ENCODE measurements around the gene ISCA1. TPM values are rescaled to one million over a fixed set of nuclear protein-coding genes. Genes with fewer than 3 reads are reported as not detected.

The ISCA1 gene
- total and polyA plus RNA-seq, 2 experiments from 2014 or later = 34.2 to 57.1 TPM

DNA sequence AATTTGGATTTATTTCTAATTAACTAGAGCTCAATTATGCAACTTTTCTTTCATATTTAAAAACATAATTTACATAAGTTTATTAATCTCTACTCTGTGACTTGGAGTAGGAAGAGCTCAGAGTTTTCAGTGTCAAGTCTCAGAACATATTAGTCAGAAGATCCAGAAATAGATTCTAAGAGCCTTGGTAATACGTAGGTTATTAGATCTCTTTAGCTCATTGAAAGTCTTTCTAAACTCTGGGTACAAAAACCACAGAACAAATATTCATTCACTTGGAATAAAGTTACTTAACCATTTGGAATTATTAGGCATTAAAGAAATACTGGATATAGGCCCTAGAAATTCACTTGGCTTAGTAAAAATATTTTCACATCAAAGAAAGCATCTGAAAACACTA is 26.3 kb upstream of the ISCA1 start:
- H4K20me1 ChIP-seq (ENCODE audit: insufficient read depth, poor library complexity, severe bottlenecking) = no peaks in the 10 kb centered on the region
- no peak overlapping the region for H3K4me3 ChIP-seq
- no peaks in the 10 kb centered on the region for H3K4me1 ChIP-seq (ENCODE audit: insufficient read depth)
- no peak overlapping the region for H3K27ac ChIP-seq
- H3K36me3 ChIP-seq (replicated peaks; ENCODE audit: insufficient read depth, low read depth) = peaks cover 10% of the 10 kb centered on the region
- no peak overlapping the region for H3K4me2 ChIP-seq
- no peak for DNase-seq (ENCODE audit: low spot score)
- H2AFZ ChIP-seq = no peak overlapping the region
- no peaks in the 10 kb centered on the region for H3K9me3 ChIP-seq (ENCODE audit: low read depth)
- H3K9me2 ChIP-seq (replicated peaks; ENCODE audit: insufficient read depth) = no peaks in the 10 kb centered on the region
- H3K27me3 ChIP-seq = no peaks in the 10 kb centered on the region
- WGBS (ENCODE audit: low lambda C conversion rate, missing lambda C conversion rate) = 95% methylated on average over 1 of the region's 1 CpG
- TF ChIP-seq, protein P1, sequence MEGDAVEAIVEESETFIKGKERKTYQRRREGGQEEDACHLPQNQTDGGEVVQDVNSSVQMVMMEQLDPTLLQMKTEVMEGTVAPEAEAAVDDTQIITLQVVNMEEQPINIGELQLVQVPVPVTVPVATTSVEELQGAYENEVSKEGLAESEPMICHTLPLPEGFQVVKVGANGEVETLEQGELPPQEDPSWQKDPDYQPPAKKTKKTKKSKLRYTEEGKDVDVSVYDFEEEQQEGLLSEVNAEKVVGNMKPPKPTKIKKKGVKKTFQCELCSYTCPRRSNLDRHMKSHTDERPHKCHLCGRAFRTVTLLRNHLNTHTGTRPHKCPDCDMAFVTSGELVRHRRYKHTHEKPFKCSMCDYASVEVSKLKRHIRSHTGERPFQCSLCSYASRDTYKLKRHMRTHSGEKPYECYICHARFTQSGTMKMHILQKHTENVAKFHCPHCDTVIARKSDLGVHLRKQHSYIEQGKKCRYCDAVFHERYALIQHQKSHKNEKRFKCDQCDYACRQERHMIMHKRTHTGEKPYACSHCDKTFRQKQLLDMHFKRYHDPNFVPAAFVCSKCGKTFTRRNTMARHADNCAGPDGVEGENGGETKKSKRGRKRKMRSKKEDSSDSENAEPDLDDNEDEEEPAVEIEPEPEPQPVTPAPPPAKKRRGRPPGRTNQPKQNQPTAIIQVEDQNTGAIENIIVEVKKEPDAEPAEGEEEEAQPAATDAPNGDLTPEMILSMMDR (IDR thresholded peaks at IDR 0.05; ENCODE audit: poor library complexity) = no peak
- TF ChIP-seq EZH2phosphoT487 (IDR thresholded peaks at IDR 0.05; ENCODE audit: low read depth, severe bottlenecking, unreplicated experiment) (no peak), EZH2 (IDR thresholded peaks at IDR 0.05; ENCODE audit: borderline replicate concordance) (no peak)
- no peaks in the 10 kb centered on the region for H3K79me2 ChIP-seq

DNA sequence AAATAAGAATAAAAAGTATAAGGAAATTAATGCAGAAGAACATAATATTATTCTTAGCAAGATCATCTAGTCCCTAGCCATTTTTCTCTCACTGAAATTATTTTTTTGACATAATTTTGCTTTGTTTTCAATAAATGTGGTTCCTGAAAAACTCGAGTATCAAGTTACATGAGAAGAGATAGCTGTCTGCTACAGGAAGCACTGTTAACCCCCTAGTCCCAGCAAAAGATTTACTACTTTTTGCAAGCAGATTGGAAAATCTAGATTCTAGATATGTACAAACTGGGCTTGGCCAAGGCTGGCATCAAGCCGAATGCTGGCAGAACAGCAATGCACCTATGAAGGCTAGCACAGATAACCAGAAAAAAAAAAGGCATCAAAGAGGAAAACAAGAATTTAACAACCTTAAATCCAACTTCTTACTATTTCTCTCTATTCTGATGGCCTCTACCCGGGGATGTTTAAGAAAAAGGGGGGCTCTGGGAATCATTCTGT is 21.9 kb upstream of the ISCA1 start:
- no peak overlapping the region for H3K27ac ChIP-seq
- H3K4me3 ChIP-seq = no peak overlapping the region
- H3K79me2 ChIP-seq = no peaks in the 10 kb centered on the region
- H3K4me2 ChIP-seq = no peak overlapping the region
- H3K9me3 ChIP-seq (ENCODE audit: low read depth) = no peaks in the 10 kb centered on the region
- TF ChIP-seq EZH2 (IDR thresholded peaks at IDR 0.05; ENCODE audit: borderline replicate concordance) (no peak), EZH2phosphoT487 (IDR thresholded peaks at IDR 0.05; ENCODE audit: low read depth, severe bottlenecking, unreplicated experiment) (no peak)
- TF ChIP-seq, protein P1 (IDR thresholded peaks at IDR 0.05; ENCODE audit: poor library complexity) = no peak
- no peak overlapping the region for H2AFZ ChIP-seq
- 70% methylated on average over 3 of the region's 3 CpGs for WGBS (ENCODE audit: low lambda C conversion rate, missing lambda C conversion rate)
- H3K27me3 ChIP-seq = no peaks in the 10 kb centered on the region
- H3K4me1 ChIP-seq (ENCODE audit: insufficient read depth) = no peaks in the 10 kb centered on the region
- H3K9me2 ChIP-seq (replicated peaks; ENCODE audit: insufficient read depth) = no peaks in the 10 kb centered on the region
- no peak for DNase-seq (ENCODE audit: low spot score)
- H3K36me3 ChIP-seq (replicated peaks; ENCODE audit: insufficient read depth, low read depth) = peaks cover 5% of the 10 kb centered on the region
- H4K20me1 ChIP-seq (ENCODE audit: insufficient read depth, poor library complexity, severe bottlenecking) = no peaks in the 10 kb centered on the region

- Histone ChIP-seq H3K27ac (no peak overlapping the region), H3K79me2 (no peaks in the 10 kb centered on the region), H4K20me1 (ENCODE audit: insufficient read depth, poor library complexity, severe bottlenecking) (no peaks in the 10 kb centered on the region), H3K4me3 (no peak overlapping the region), H3K9me3 (ENCODE audit: low read depth) (no peaks in the 10 kb centered on the region), H3K36me3 (replicated peaks; ENCODE audit: insufficient read depth, low read depth) (peaks cover under 1% of the 10 kb centered on the region), H2AFZ (no peak overlapping the region), H3K4me1 (ENCODE audit: insufficient read depth) (no peaks in the 10 kb centered on the region), H3K27me3 (no peaks in the 10 kb centered on the region), H3K9me2 (replicated peaks; ENCODE audit: insufficient read depth) (no peaks in the 10 kb centered on the region), H3K4me2 (no peak overlapping the region)
- TF ChIP-seq EZH2 (IDR thresholded peaks at IDR 0.05; ENCODE audit: borderline replicate concordance) = no peak
- TF ChIP-seq, protein P1 (IDR thresholded peaks at IDR 0.05; ENCODE audit: poor library complexity) = no peak
- TF ChIP-seq EZH2phosphoT487 (IDR thresholded peaks at IDR 0.05; ENCODE audit: low read depth, severe bottlenecking, unreplicated experiment) = no peak
- WGBS (ENCODE audit: low lambda C conversion rate, missing lambda C conversion rate) = 76% methylated on average over 4 of the region's 4 CpGs
- no peak for DNase-seq (ENCODE audit: low spot score)
Measured at GRCh38 chr9:86303316-86303975, 21.1 kb upstream of the ISCA1 start.
